HepG2 (cell line): Measurements from ENCODE around the gene LRBA. TPM values are rescaled to one million over a fixed set of nuclear protein-coding genes. Genes with fewer than 3 reads are reported as not detected.
A peak's percentile ranks its signal among the peaks of the same experiment; 100 is the strongest.

Source experiments
- ATAC-seq: fragments of 200-7000 bp; cut with Tn5 transposase; 3 replicates; pipeline ENCODE4 v1.9.1; 2020; ENCODE audit warnings: mild to moderate bottlenecking, moderate library complexity
- BruUV-seq: library from RNA; stranded (reverse); fragments of 400-500 nt; replicated peaks from 2 replicates; lab custom pipeline; 2021; lab: Mats Ljungman, UMichigan
- CTCF ChIA-PET: fragments of 300-600 bp; formaldehyde crosslinking; extraction: SDS; loops from one replicate; lab custom pipeline; 2021; ENCODE audit warnings: low total read pairs, inconsistent platforms, low intra/inter-chr PET ratio; lab: Yijun Ruan, JAX
- POLR2A ChIA-PET: fragments of 350-600 bp; sonication (Branson Sonifier 250); formaldehyde crosslinking; loops from one replicate; lab custom pipeline; 2020; ENCODE audit warnings: antibody characterized with exemption, inconsistent platforms; lab: Yijun Ruan, JAX
- DNase-seq: peaks from one replicate; pipeline ENCODE4 v3.0.0-alpha.2; 2015; ENCODE audit warnings: low spot score
- FAIRE-seq: peaks from 3 replicates; lab custom pipeline; 2011; peaks lifted over from hg19 to GRCh38; lab: Jason Lieb, UNC
- H2AFZ ChIP-seq: one replicate; pipeline ENCODE4 v1.6.1; 2011; ENCODE audit warnings: low read length, inconsistent platforms
- H3K27ac ChIP-seq: fragments of 300-600 bp; 3 replicates; pipeline ENCODE4 v1.8.0; 2011; ENCODE audit warnings: mixed run types, mild to moderate bottlenecking, mixed read lengths, low read length, inconsistent platforms; ENCODE audit not compliant: insufficient read depth; ENCODE audit errors: extremely low read length
- H3K27me3 ChIP-seq, 2 experiments: fragments of 200-600 bp in 1 of 2; 2 replicates in 1 of 2; 3 replicates in 1 of 2; pipeline versions ENCODE4 v1.6.0 to v1.8.0; 2011; ENCODE audit warnings: low read length in 2 of 2, mild to moderate bottlenecking in 2 of 2, moderate library complexity in 2 of 2, inconsistent platforms in 1 of 2; ENCODE audit not compliant: insufficient read depth in 2 of 2, control insufficient read depth in 1 of 2
- H3K36me3 ChIP-seq, 2 experiments: fragments of 200-600 bp in 1 of 2; replicated peaks in 1 of 2; 2 replicates in 1 of 2; 3 replicates in 1 of 2; pipeline versions ENCODE4 v1.5.1 to v1.8.0; 2011; ENCODE audit warnings: low read length in 2 of 2, inconsistent platforms in 1 of 2; ENCODE audit not compliant: insufficient read depth in 2 of 2, control insufficient read depth in 1 of 2
- H3K4me1 ChIP-seq: 2 replicates; pipeline ENCODE4 v1.5.1; 2012; ENCODE audit warnings: low read length, inconsistent platforms; ENCODE audit not compliant: insufficient read depth
- H3K4me2 ChIP-seq: 2 replicates; pipeline ENCODE4 v1.6.0; 2011; ENCODE audit warnings: low read depth, low read length, inconsistent platforms
- H3K4me3 ChIP-seq, 3 experiments: fragments of 200-600 bp in 1 of 3; sonication (generic), shearing (Covaris generic) in 1 of 3; replicated peaks in 1 of 3; 2 replicates each; pipeline ENCODE4 v1.5.1; 2011 to 2016; ENCODE audit warnings: low read length in 3 of 3, inconsistent platforms in 2 of 3, low read depth in 2 of 3, mild to moderate bottlenecking in 2 of 3, control low read depth in 1 of 3, mixed read lengths in 1 of 3; ENCODE audit not compliant: insufficient read depth in 1 of 3
- H3K79me2 ChIP-seq: one replicate; pipeline ENCODE4 v1.6.1; 2011; ENCODE audit warnings: low read length, inconsistent platforms; ENCODE audit not compliant: insufficient read depth
- H3K9ac ChIP-seq: 2 replicates; pipeline ENCODE4 v1.6.0; 2011; ENCODE audit warnings: mild to moderate bottlenecking, low read depth, low read length, inconsistent platforms; ENCODE audit not compliant: insufficient read depth
- H3K9me3 ChIP-seq: 2 replicates; pipeline ENCODE4 v1.5.1; 2012; ENCODE audit warnings: mild to moderate bottlenecking, low read length
- H4K20me1 ChIP-seq: 2 replicates; pipeline ENCODE4 v1.6.0; 2011; ENCODE audit warnings: inconsistent platforms, mild to moderate bottlenecking, low read length, moderate library complexity; ENCODE audit not compliant: insufficient read depth
- CREB1 ChIP-seq, 2 experiments: fragments of 450-650 bp in 1 of 2; IDR thresholded peaks; 2 replicates each; pipeline ENCODE4 v1.6.1; 2016 to 2017; ENCODE audit warnings: control low read depth in 1 of 2, mild to moderate bottlenecking in 1 of 2, missing compliant biosample characterization in 1 of 2, missing genetic modification characterization in 1 of 2
- HNRNPLL ChIP-seq: fragments of 200-400 bp; formaldehyde crosslinking; IDR thresholded peaks from 2 replicates; pipeline ENCODE4 v1.6.1; 2017; ENCODE audit warnings: mild to moderate bottlenecking, low read depth, low read length; ENCODE audit not compliant: poor library complexity, severe bottlenecking
- JUNB ChIP-seq: sonication (generic); formaldehyde crosslinking; IDR thresholded peaks from 2 replicates; pipeline ENCODE4 v1.8.0; 2022; ENCODE audit warnings: missing genetic modification reagents, mild to moderate bottlenecking, borderline replicate concordance
- MTF2 ChIP-seq: sonication (generic); formaldehyde crosslinking; IDR thresholded peaks from 2 replicates; pipeline ENCODE4 v1.5.0; 2020; ENCODE audit warnings: missing genetic modification reagents, borderline replicate concordance
- NFIB ChIP-seq: sonication (generic); formaldehyde crosslinking; IDR thresholded peaks from 2 replicates; pipeline ENCODE4 v1.9.0; 2021; ENCODE audit warnings: missing genetic modification reagents, mild to moderate bottlenecking, borderline replicate concordance
- ZNF138 ChIP-seq: sonication (generic); formaldehyde crosslinking; IDR thresholded peaks from 2 replicates; pipeline ENCODE4 v1.5.0; 2020; ENCODE audit warnings: mild to moderate bottlenecking, low read depth, missing genetic modification reagents
- ZNF749 ChIP-seq: sonication (generic); formaldehyde crosslinking; IDR thresholded peaks from 2 replicates; pipeline ENCODE4 v1.8.0; 2022; ENCODE audit warnings: mild to moderate bottlenecking, missing genetic modification reagents, moderate library complexity, borderline replicate concordance
- WGBS: methylation state at CpG from one replicate; pipeline ENCODE4 v1.1.6; 2017; ENCODE audit warnings: low lambda C conversion rate; 5-methylcytosine and 5-hydroxymethylcytosine counted together
- in situ Hi-C: cut with HindIII; loops from 2 replicates; pipeline ENCODE4 v1.10.0; 2017; ENCODE audit warnings: low pct_unique_long_range_greater_than_20kb; ENCODE audit not compliant: extremely low pct_ligation_motif_present
- intact Hi-C: fragments of 100-400 bp; cut with micrococcal nuclease; formaldehyde crosslinking; loops from one replicate; pipeline ENCODE4 v1.10.0; 2022; ENCODE audit not compliant: unreplicated experiment
- polyA plus RNA-seq, 8 experiments: library from polyadenylated mRNA; depleted of rRNA in 3 of 8; stranded (reverse) in 7 of 8; unstranded in 1 of 8; fragments of >200 nt; fragmentation: Illumina TruSeq in 4 of 8; extraction: Trizol in 4 of 8; gene quantifications; 2 replicates each; pipeline versions ENCODE4 v1.2.1 to v1.2.3, GENCODE V29; 2011 to 2016; ENCODE audit warnings: low read depth in 4 of 8, missing spikeins in 1 of 8, mixed read lengths in 1 of 8; ENCODE audit not compliant: insufficient read depth in 1 of 8
- total RNA-seq, 5 experiments: library from RNA; depleted of rRNA; stranded (reverse); fragments of >200 nt; fragmentation: Illumina TruSeq; extraction: Trizol; gene quantifications; 2 replicates each; pipeline ENCODE4 v1.2.3, GENCODE V29; 2016; ENCODE audit warnings: low read depth in 1 of 5
- TF ChIP-seq, protein P1 (sequence below): sonication (generic); formaldehyde crosslinking; IDR thresholded peaks from 2 replicates; pipeline ENCODE4 v1.8.1; 2023; ENCODE audit warnings: mild to moderate bottlenecking, moderate library complexity, missing genetic modification reagents
- TF ChIP-seq, protein P2 (sequence below), 2 experiments: sonication (generic) in 1 of 2; formaldehyde crosslinking in 1 of 2; IDR thresholded peaks; 2 replicates each; pipeline versions ENCODE4 v1.6.1 to v1.9.0; 2014 to 2022; ENCODE audit warnings: antibody characterized with exemption in 1 of 2, borderline replicate concordance in 1 of 2, inconsistent platforms in 1 of 2, low read depth in 1 of 2, missing genetic modification reagents in 1 of 2
- TF ChIP-seq, protein P3 (sequence below): sonication (generic); formaldehyde crosslinking; IDR thresholded peaks from 2 replicates; pipeline ENCODE4 v1.5.0; 2020; ENCODE audit warnings: mild to moderate bottlenecking, missing genetic modification reagents

LRBA gene
- total and polyA plus RNA-seq, 2 of the 13 experiments (the other 11 are each of a cell fraction or from before 2014, with no cell fraction given) = 21.0 to 37.2 TPM

DNA sequence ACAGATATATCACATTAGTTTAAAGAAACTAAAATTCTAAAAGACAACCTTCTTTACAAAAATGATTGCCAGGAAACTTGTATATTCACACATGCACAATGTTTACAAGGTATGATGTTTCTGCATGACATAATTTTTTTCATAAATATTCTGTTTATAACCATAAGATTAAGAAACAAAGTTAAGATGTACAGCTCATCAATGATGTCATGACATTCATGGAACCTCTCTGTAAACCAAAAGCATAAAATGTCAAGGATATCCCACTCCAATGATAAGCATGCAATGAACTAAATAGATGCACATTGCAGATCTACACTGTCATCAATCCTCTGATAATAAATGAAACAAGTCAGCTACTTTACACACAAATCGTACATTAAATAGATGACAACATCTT is 297.1 kb downstream of the LRBA start (continued):
- TF ChIP-seq CREB1 (IDR thresholded peaks at IDR 0.05) = peak; percentile 37; the same call in 1 of the 2 replicates
- TF ChIP-seq CREB1 (CRISPR knock-in tag; IDR thresholded peaks at IDR 0.05) = no peak

DNA sequence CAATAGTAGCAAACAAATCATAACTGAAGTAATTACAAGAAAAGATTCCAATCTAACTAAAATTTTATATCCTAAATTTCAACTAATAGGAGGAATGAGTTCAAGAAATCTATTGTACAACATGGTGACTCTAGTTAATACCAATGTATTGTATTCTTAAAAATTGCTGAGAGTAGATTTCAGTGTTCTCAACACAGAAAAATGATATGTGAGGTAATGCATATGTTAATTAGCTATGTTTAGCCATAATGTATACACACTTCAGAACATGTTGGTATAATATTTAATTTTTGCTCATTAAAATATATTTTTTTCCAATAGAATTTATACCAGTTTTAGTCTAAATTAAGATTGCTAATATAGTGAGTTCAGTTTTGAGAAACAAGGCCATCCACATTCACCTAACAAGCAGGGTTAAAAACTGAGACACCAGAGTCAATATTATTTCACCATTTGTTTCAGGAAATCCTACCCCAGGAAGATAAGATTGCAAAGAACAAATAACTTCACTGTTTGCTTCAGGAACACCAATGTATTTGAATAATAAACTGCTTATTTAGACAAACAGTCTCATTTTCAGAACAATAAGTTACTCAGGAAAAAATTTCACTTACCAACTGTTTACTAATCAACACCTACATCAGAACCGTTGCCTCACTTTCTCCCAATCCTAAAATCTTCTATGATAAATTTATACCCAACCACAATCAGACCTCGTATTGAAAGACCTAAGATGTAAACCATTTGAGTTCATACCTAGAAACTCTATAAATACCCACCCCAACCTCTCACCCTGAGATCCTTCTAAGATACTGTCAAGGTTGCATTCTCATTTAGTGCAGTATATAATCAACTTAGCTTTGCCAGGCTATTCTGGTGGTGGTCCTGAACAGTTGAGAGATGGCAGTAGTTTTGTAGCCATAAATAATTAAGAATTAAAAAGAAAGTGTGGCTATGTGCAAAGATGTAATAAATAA is 300.3 kb downstream of the LRBA start:
- H3K4me3 ChIP-seq = no peak overlapping the region
- no peak overlapping the region for H3K4me2 ChIP-seq
- no peaks in the 10 kb centered on the region; a peak in 1 of 5 replicates for H3K36me3 ChIP-seq
- no peak overlapping the region for H3K27ac ChIP-seq
- H3K9ac ChIP-seq = no peak overlapping the region
- peaks cover 18% of the 10 kb centered on the region for H3K4me1 ChIP-seq
- no peaks in the 10 kb centered on the region for H3K27me3 ChIP-seq
- H2AFZ ChIP-seq = no peak overlapping the region
- POLR2A ChIA-PET = no interaction called here
- no peaks in the 10 kb centered on the region for H3K79me2 ChIP-seq
- no peak for FAIRE-seq
- H3K9me3 ChIP-seq = no peaks in the 10 kb centered on the region
- CTCF ChIA-PET = no interaction called here
- WGBS = 40% methylated on average over 2 of the region's 2 CpGs
- ATAC-seq = peak; percentile 86
- in situ Hi-C loops (no loop called here), intact Hi-C loops (no loop called here)
- H4K20me1 ChIP-seq = no peaks in the 10 kb centered on the region
- no TSS peak for BruUV-seq
- DNase-seq = peak; percentile 73
- TF ChIP-seq, protein P1, sequence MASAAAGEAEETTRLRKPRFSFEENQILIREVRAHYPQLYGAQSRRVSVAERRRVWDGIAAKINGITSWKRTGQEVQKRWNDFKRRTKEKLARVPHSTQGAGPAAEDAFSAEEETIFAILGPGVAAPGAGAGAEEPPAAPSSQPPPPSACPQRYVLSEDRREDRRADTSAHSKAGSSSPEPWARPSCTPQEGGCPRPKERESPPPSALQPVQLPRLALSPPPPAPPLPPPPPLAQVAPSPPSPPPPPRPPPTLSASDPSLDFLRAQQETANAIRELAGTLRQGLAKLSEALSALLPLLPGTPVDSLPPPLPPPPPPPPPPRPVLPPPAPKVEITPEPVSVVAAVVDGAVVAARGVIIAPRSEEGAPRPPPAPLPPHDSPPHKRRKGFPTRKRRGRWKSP (CRISPR knock-in tag) = no peak
- TF ChIP-seq MTF2 (CRISPR knock-in tag) = no peak
- TF ChIP-seq, protein P2, sequence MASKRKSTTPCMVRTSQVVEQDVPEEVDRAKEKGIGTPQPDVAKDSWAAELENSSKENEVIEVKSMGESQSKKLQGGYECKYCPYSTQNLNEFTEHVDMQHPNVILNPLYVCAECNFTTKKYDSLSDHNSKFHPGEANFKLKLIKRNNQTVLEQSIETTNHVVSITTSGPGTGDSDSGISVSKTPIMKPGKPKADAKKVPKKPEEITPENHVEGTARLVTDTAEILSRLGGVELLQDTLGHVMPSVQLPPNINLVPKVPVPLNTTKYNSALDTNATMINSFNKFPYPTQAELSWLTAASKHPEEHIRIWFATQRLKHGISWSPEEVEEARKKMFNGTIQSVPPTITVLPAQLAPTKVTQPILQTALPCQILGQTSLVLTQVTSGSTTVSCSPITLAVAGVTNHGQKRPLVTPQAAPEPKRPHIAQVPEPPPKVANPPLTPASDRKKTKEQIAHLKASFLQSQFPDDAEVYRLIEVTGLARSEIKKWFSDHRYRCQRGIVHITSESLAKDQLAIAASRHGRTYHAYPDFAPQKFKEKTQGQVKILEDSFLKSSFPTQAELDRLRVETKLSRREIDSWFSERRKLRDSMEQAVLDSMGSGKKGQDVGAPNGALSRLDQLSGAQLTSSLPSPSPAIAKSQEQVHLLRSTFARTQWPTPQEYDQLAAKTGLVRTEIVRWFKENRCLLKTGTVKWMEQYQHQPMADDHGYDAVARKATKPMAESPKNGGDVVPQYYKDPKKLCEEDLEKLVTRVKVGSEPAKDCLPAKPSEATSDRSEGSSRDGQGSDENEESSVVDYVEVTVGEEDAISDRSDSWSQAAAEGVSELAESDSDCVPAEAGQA (IDR thresholded peaks at IDR 0.05; ENCODE audit: low read depth) = no peak
- TF ChIP-seq, protein P2 (CRISPR knock-in tag; IDR thresholded peaks at IDR 0.05; ENCODE audit: borderline replicate concordance) = no peak
- TF ChIP-seq NFIB (CRISPR knock-in tag) = no peak
- TF ChIP-seq, protein P3, sequence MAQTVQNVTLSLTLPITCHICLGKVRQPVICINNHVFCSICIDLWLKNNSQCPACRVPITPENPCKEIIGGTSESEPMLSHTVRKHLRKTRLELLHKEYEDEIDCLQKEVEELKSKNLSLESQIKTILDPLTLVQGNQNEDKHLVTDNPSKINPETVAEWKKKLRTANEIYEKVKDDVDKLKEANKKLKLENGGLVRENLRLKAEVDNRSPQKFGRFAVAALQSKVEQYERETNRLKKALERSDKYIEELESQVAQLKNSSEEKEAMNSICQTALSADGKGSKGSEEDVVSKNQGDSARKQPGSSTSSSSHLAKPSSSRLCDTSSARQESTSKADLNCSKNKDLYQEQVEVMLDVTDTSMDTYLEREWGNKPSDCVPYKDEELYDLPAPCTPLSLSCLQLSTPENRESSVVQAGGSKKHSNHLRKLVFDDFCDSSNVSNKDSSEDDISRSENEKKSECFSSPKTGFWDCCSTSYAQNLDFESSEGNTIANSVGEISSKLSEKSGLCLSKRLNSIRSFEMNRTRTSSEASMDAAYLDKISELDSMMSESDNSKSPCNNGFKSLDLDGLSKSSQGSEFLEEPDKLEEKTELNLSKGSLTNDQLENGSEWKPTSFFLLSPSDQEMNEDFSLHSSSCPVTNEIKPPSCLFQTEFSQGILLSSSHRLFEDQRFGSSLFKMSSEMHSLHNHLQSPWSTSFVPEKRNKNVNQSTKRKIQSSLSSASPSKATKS (CRISPR knock-in tag) = no peak
- no peak for TF ChIP-seq ZNF749
- TF ChIP-seq JUNB (CRISPR knock-in tag) = no peak
- TF ChIP-seq ZNF138 (CRISPR knock-in tag) = no peak
- TF ChIP-seq HNRNPLL = no peak
